Activated CD4-positive, alpha-beta T cell treated with anti-CD3 and anti-CD28 coated beads for 48 hours (primary cell): ENCODE measurements around the gene SUSD5.
"Not testable (repeated sequence)": the region's sequence is repeated elsewhere in the genome, so short reads cannot be mapped to it uniquely, and the experiment has no call there.

Experiments
- DNase-seq: peaks from one replicate; pipeline ENCODE4 v3.0.0-alpha.2; 2020

SUSD5 gene

DNA sequence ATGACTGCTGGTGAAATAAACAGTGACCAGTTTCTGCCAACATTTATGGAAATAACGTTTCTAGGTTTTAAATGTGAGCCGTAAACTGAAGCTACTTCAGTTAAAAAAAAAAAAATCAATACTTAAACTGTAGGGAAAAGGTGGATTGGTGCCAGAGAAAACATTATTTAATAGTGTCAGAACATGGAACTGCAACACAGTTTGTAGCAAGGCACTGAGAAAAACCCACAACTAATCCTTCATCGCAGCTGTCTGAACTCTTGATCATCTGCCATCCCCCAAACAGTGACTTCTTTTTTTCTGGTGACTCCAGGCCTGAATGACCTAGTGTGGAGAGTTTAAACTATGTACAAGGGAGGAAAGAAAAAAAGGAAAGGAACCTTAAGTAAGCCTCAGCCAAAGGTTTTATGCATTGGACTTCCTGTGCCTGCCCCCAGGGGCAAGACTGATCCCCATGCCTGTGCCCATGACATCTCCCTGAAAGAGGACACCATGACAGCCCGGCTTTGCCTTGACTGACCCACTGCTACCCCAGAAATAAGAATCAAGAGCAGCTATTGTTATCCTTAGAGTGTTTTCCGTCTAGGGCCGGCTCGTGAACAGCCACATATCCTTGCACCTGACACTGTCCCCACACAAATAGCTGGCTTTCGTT is 71.7 kb downstream of the SUSD5 start:
- DNase-seq, result no peak

DNA sequence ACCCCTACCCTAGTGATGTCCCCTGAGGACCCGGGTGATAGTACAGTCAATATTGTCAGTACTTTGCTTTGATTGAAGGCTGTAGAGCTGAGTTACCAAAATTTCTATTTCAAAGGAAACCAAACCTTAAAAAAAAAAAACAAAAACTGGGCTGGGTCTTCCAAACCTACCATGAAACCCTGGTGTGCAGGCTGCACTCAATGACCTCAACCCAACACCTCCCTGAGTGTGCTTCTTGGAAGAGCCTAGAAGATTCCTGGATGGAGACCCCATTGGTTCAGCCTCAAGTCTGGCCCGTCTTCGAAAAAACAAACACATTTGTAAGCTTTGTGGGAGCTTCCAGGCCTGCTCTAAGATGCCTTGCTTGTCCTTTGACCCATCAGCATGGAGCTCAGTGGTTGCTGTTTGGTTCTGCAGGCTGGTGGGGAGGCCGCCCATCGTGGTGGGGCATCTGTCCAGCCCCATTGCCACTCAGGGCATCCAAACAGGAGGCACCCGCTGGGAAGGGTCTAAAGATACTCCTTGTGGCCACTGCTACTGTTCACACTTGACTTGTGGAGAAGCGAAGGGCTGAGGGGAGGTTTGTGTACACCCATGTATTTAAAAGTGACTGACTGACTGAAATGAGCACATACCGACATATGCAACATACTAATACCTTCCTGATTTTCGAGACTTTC is 72.6 kb downstream of the SUSD5 start:
- DNase-seq, result no peak

DNA sequence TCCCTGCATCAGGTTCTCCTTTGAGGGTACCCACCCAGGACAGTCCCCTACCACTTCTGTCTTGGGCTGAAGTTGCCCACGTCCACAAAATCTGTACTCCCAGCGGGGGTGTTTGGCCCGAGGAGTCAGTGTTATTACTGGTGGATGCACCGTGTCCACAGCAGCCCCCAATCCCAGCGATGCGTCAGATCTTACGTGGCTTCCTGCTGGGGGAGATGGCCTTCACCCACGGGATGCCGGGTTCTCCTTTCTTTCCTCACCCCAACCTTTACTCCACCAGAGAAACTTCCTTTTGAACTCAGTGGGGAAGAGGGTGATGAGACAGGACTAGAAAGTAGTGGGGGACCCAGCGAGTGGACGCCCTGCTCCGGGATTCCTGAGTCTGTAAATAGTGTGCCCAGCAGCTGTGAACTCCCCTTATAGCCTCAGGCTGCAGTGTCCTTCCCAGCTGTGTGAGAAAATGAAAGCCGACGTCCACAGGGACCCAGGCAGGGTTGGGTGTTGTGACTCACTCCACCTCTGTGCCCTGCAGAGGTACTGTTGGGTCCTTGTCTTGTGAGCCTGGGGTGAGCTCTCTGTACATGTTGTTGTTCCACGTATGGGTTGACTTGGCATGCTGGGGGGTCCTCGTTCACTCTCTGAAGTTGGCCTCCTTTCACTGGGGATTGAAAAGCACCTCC is 73.2 kb downstream of the SUSD5 start:
- no peak for DNase-seq

DNA sequence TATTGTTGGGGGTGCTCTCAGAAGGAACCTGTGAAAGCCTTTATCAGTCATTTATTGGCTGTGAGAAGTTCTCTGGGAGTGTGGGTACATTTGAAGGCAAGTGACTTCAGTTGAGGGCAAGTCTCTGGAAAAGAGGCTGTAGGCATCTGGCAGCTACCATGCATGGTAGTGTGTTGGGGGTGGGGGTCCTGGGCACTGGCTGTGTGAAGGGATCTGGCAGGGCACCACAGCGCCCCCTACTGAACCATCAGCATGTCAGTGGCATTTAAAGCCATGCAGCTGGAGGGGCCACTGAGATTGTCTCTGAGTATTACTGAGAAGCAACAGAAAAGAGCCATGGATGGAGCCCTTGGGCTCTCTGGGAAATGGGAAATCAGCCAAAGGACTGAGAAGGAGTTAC is 74.2 kb downstream of the SUSD5 start:
- peak; percentile 58 for DNase-seq

DNA sequence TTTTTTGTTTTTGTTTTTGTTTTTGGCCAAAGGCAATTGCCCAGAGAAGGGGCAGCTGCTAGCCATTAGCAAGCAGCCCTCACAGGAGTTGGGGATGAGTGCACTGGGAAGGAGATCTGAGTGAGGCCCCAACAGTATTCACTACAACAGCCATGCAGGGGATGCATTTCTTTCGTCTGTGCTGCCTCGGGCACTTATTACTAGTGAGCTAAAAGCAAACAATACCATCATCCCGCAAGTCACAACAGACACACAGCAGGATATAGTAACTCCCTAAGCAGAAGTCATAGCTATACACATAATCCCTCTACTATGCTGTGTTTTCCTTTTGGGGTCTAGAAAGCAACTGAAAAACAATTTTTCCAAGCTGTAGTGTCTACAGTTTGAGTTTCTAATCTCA is 77.6 kb downstream of the SUSD5 start:
- no peak for DNase-seq

DNA sequence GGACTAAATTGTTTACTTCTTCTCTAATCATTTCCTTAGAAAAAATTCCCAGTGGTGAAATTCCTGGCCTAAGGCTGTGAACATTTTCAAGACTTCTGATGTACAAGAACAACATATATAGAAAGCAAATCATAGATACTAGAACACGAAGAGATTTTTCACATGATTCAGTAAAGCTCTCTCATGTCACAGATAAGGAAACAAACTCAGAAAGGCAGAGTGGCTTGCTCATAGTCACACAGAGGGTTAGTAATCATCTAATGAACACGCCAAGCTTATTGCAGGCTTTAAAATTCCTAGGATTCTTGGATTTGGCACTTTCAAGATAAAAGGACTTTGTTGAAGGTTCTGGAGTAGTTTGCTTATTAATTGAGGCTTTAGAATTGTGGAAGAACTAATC is 78.6 kb downstream of the SUSD5 start:
- no peak for DNase-seq

DNA sequence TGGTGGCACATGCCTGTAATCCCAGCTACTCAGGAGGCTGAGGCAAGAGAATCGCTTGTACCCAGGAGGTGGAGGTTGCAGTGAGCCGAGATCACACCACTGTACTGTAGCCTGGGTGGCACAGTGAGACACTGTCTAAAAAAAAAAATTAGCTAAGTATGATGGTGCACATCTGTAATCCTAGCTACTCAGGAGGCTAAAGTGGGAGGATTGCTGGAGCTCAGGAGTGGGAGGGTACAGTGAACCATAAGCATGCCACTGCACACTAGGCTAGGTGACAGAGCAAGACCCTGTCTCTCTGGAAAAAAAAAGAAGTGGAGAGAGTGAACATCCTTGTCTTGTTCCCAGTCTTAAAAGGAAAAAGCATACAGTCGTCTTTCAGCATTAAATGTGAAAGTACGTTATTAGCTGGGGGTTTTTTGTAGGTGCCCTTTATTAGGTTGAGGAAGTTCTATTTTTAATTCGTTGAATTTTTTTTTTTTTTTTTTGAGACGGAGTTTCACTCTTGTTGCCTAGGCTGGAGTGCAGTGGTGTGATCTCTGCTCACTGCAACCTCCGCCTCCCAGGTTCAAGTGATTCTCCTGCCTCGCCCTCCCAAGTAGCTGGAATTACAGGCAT is 79.5 kb downstream of the SUSD5 start:
- not testable (repeated sequence) for DNase-seq

DNA sequence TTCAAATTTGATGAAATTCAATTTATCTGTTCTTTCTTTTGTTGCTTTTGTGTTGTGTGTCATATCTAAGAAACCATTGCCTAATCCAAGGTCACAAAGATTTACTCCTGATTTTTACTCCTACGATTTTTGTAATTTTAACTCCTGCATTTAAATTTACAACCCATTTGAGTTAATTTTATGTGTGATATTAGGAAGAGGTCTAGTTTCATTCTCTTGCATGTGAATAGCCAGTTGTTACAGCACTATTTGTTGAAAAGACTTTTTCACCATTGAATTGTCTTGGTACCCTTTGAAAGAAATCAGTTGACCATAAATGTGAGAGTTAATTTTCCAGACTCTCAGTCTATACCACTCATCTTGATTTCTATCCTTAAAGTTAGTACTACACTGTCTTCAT is 80.9 kb downstream of the SUSD5 start:
- DNase-seq, result no peak

DNA sequence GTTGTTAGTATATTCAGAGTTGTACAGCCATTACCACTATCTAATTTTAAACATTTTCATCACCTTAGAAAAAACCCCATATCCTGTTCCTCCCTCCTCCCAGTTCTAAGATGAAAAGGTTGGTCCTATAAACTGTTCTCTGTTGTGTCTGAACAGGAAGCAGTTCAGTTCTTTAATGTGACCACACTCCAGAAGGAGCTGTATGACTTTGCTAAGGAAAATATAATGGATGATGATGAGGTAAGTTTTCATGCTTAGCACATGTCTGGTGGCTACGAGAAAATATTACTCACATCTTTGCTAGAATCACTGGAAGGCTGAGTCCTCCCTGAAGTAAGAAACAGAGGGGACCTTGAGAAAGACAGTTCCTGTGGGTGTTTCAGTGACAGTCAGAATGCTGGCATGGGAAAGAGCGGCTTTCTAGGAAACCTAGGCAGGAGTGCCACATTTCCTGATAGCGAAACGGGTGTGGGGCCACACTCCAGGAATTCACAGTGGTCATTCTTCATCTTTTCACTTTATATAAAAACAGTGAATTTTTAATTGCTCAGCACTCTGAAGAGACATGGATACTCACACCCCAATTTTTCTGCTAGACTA is 84.5 kb downstream of the SUSD5 start:
- DNase-seq, result no peak

DNA sequence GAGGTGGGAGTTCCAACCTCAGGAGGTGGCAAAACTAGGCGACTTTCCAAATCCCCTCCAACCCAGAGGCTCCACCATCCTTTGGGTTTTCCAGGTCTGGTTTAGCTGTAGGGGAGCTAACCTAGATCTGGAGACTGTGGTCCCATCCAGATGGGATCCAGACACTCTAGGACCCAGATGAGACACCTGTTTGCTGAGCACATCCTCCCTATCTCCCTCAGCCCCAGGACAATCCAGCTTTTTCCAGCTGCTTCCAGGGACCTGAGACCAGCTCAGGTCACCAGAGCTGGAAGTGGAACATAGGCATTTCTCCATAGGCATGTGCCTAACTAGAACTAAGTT is 86.6 kb downstream of the SUSD5 start:
- no peak for DNase-seq

DNA sequence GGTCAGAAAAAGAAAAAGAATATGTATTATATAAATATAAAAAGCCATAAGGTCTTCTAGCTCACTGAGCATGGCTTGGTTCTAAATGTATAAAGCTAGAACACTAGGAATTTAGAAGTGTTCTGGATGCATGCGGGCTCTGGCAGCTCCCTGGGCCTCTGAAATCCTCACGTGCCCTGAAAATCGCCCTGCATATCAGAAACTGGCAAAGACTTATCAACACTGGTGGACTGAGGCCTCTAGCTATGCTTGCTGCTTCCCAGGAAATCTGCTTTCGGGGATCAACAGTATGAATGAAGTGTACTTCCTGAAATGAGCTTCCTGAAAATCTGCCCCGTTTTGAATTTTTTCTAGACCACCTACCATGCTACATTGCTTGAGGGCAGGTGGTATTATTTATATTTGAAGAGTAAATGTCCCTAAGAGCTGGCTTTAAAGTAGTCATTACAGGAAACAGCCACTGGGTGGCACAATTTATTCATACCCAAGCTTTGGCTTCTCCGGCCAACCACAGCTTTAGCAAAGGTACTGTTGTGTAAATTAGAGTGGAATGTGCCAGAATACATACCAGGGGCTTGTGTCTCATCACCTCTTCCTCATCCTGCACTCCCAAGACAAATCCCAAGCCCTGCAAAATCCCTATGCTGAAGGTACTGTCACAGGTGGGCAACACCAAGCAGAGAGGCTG is 87.1 kb downstream of the SUSD5 start:
- peak; percentile 45 for DNase-seq

DNA sequence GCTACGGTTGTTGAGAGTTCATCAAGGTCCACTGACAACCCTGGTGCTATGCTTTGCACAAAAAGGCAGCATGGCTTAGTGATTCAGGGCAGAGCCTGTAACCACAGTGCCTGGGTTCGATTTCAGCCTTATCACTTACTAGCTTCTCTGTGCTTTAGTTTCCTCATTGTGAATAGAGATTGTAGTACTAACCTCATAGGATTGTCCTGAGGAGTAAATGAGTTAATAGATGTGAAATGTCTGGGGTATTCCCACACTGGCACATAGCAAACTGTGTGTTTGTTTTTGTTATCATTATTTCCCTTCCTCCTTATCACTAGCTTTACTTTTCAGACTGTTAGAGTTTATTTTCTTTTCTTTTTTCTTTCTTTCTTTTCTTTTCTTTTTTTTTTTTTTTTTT is 88.5 kb downstream of the SUSD5 start:
- DNase-seq, result no peak

DNA sequence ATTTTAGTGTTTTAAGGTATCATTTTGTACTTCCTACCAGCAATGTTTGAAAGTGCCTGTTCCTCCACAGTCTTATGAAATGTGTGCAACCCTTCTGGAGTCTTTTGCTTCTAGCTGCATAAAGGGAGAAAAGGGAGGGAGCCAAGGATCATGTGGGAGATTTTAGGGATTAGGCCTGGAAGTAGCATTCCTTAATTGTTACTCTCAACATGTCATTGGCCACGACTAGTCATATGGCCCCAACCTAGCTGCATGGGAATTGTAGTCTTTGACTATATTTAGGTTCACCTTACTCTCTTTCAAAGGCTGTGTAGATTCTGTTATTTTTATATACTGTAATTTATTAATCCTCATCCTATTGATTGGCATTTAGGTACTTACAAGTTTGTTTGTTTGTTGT is 89.9 kb downstream of the SUSD5 start:
- DNase-seq, result no peak

DNA sequence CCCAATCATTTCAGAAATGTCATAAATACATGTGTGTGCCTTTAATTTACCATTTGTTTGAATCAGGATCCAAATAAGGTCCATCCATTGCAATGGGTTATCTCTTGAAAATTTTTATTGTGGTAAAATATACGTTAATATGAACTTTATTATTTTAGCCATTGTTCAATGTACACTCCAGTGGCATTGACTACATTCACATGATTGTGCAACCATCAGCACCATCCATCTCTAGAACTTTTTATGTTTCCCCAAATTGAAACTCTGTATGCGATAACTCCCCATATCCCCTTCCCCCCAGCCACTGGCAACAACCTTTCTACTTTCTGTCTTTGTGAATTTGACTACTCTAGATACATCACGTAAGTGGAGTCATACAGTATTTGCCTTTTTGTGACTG is 92.8 kb downstream of the SUSD5 start:
- DNase-seq, result no peak

DNA sequence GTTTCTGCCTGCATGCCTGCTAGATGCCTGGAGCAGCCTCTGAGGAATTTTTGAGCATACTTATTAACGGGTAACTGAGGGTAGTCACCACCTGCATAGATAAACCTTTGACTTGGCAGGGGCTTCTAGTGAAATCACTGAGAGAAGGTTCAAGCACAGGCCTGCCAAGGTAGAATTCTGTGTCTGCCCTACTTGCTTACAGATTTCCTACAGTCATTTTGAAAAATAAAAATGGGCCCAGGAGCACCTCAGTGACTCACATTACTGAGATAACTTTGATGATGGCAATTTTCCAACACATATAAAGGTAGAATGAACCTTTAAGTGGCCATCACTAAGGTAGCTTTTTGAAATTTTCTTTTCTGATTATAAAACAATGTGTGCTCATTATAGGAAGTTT is 94.0 kb downstream of the SUSD5 start:
- DNase-seq, result no peak

DNA sequence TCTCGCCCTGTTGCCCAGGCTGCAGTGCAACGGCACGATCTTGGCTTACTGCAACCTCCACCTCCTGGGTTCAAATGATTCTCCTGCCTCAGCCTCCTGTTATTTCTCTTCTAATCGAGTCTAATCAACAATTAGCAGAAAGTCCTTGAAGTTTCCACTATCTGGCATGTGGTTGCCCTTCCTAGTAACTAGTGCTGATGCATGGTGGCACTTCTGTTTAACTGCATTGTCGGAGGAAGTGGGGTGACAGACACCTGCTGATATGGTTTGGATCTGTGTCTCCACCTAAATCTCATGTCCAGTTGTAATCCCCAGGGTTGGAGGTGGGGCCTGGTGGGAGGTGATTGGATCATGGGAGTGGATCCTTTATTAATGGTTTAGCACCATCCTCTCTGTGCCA is 95.6 kb downstream of the SUSD5 start:
- DNase-seq, result no peak

DNA sequence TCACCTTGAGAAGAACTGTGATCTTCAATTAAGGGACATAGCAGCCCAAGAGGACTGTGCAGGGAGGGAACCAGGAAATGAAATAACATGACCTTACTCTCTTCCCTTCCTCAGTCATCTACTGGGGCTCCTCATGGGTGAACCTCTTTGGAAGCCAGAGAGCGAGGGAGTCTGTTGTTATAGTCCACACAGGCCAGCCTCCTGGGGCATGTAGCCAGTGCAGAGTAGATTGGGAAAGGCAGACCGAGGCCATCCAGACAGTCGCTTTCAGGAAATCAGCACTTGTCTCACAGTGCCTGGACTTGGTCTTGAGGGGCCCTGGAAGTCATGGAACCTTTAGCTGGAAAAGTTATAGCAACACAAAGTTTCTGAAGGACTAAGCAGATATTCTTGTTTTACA is 98.7 kb downstream of the SUSD5 start:
- no peak for DNase-seq

DNA sequence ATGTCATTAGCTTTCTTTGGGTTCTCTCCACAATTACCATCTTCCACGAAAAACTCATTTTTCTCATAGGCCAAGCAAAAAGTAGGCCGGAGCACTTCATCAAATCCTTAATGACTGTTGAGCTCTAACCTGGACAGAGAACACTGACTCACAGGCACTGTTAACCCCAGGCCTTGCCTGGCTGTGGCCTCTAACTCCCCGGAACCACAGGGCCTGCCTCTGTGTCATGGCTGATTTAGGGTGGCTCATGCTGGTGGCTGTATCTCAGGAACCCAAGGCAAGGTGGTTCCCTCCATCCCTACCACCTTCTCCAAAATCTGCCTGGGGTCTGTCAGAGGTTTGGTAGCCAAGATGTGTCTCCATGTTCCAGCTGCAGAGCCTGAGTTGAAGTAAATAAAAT is 101.1 kb downstream of the SUSD5 start:
- DNase-seq, result peak; percentile 16

DNA sequence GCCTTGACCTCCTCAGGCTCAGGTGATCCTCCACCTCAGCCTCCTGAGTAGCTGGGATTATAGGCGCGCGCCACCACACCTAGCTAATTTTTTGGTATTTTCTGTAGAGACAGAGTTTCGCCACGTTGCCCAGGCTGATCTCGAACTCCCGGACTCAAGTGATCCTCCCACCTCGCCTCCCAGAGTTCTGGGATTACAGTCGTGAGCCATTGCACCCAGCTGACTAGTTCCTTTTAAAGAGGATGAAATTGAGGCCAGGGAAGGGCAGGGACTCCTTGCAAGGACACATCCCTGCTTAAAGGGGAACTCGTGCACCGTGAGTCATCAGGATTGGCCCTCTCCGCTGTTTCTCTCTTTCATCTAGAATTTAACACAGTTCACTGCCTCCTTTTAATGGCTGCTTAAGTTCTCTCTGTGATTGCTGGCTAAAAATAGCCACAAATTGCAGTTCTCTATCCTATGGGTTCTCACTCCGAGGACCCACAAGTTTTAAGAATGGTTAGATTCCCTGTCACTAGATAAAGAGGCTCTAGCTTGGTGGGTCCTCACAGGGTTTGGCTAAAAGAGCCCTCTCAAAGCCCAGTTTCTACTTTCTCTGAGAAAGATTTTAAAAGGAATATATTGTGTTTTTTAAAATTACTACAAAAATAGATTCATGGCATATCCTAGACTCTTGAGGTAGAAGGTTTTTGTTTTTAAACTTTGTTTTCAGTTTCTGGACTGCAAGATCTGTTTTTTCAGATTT is 103.4 kb downstream of the SUSD5 start:
- DNase-seq, result no peak

DNA sequence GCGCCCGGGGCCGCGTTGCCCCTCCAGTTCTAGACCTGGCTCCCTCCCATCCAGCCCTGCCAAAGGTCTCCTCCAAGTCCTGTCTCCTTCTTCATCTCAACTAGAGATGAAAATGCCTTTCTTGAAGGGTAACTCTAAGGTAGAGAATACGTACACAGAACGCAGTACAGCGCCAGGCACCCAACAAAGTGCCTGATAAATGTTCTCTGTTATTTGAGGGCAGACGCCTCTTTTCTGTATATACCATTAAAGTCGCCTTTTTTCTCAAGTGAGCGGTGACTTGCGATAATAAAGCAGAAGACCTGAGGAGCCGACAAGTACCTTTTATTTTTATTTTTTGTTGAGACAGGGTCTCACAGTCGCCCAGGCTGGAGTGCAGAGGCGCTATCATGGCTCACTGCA is 104.0 kb downstream of the SUSD5 start:
- DNase-seq, result no peak

DNA sequence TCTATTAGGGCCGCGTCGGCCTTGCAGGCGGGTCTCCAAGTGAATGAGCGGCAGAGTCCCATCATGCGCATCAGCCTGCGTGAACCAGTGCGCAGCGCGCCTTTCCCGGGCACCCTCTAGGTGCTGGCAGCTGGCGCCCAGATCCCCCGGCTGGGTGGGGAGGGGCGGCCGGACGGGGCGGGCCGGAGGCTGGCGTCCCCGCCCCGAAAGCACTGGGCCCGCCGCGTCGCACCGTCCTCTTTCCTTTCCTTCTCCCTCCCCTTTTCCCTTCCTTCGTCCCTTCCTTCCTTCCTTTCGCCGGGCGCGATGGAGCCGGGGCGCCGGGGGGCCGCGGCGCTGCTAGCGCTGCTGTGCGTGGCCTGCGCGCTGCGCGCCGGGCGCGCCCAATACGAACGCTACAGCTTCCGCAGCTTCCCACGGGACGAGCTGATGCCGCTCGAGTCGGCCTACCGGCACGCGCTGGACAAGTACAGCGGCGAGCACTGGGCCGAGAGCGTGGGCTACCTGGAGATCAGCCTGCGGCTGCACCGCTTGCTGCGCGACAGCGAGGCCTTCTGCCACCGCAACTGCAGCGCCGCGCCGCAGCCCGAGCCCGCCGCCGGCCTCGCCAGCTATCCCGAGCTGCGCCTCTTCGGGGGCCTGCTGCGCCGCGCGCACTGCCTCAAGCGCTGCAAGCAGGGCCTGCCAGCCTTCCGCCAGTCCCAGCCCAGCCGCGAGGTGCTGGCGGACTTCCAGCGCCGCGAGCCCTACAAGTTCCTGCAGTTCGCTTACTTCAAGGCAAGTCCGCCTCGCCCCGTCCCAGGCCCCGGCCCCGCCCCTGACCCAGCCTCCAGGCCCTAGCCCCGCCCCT is 104.6 kb downstream of the SUSD5 start, which contains the start of gene CRTAP:
Gene CRTAP (plus strand): TSS at position 243 of the 850 bp plus-strand sequence. CDS start 64 bp downstream, at position 307.
- peak; percentile 91 for DNase-seq
